ENCODE results near the gene MYH7. TPM values are rescaled to one million over a fixed set of nuclear protein-coding genes. Genes with fewer than 3 reads are reported as not detected.

Gene MYH7
- total RNA-seq, 8 experiments from 2014 or later, result 0.04 to 0.93 (median 0.14) TPM; not detected in 1

Other genes starting within 250 kb of the MYH7 start
- not detected for gene RNF212B, start 197.7 kb downstream of the MYH7 start, total RNA-seq
- gene HOMEZ, start 149.5 kb downstream of the MYH7 start, total RNA-seq, result 1 to 10 TPM; 3.5 to 9.9 (median 7.4) TPM
- 10 to 100 TPM in 6 of 8 experiments, 1 to 10 TPM in 2; 6.1 to 21.3 (median 12.6) TPM for gene PPP1R3E, start 132.8 kb downstream of the MYH7 start, total RNA-seq
- 10 to 100 TPM; 12.6 to 37.7 (median 19.0) TPM for gene BCL2L2, start 128.8 kb downstream of the MYH7 start, total RNA-seq
- gene PABPN1, start 114.2 kb downstream of the MYH7 start, total RNA-seq, result 100 to 1,000 TPM in 4 of 8 experiments, 10 to 100 TPM in 4; 57.2 to 162 (median 91.9) TPM
- 100 to 1,000 TPM in 1 of 8 experiments, 10 to 100 TPM in 4, 1 to 10 TPM in 3; 3.1 to 110 (median 39.3) TPM for gene SLC22A17, start 82.8 kb downstream of the MYH7 start, total RNA-seq
- gene EFS, start 70.5 kb downstream of the MYH7 start, total RNA-seq, result 1 to 10 TPM; 1.0 to 9.6 (median 2.8) TPM
- gene IL25, start 62.9 kb downstream of the MYH7 start, total RNA-seq, result under 1 TPM in 4 of 8 experiments, not detected in 4; 0.14 to 0.66 (median 0.44) TPM
- 1 to 10 TPM in 1 of 8 experiments, under 1 TPM in 6, not detected in 1; 0.05 to 2.0 (median 0.40) TPM for gene CMTM5, start 58.6 kb downstream of the MYH7 start, total RNA-seq
- under 1 TPM in 5 of 8 experiments, not detected in 3; 0.05 to 0.47 (median 0.14) TPM for gene MYH6, start 27.4 kb downstream of the MYH7 start, total RNA-seq
- 10 to 100 TPM; 38.1 to 67.6 (median 56.4) TPM for gene NGDN, start 34.0 kb upstream of the MYH7 start, total RNA-seq
- 1 to 10 TPM; 2.3 to 7.9 (median 4.7) TPM for gene ZFHX2, start 116.1 kb upstream of the MYH7 start, total RNA-seq
- gene THTPA, start 120.6 kb upstream of the MYH7 start, total RNA-seq, result 10 to 100 TPM; 10.4 to 30.8 (median 14.9) TPM
- gene AP1G2, start 132.1 kb upstream of the MYH7 start, total RNA-seq, result 100 to 1,000 TPM in 1 of 8 experiments, 10 to 100 TPM in 6, 1 to 10 TPM in 1; 7.5 to 125 (median 25.5) TPM
- 10 to 100 TPM in 7 of 8 experiments, 1 to 10 TPM in 1; 1.6 to 41.5 (median 21.9) TPM for gene JPH4, start 143.1 kb upstream of the MYH7 start, total RNA-seq
- gene DHRS2, start 200.7 kb upstream of the MYH7 start, total RNA-seq, result 10 to 100 TPM in 2 of 8 experiments, 1 to 10 TPM in 2, under 1 TPM in 4; 0.27 to 43.1 (median 1.1) TPM